Stimulated activated CD4-positive, alpha-beta T cell treated with anti-CD3 and anti-CD28 coated beads, Interleukin-2, amount 100 ng/mL, for 24 hours (primary cell): ENCODE measurements around the gene NUTF2.
A peak's percentile ranks its signal among the peaks of the same experiment; 100 is the strongest.
"Not testable (repeated sequence)": the region's sequence is repeated elsewhere in the genome, so short reads cannot be mapped to it uniquely, and the experiment has no call there.

Source experiments
- DNase-seq, 2 donors: peaks; one replicate each; pipeline ENCODE4 v3.0.0-alpha.2; 2020

NUTF2 gene

DNA sequence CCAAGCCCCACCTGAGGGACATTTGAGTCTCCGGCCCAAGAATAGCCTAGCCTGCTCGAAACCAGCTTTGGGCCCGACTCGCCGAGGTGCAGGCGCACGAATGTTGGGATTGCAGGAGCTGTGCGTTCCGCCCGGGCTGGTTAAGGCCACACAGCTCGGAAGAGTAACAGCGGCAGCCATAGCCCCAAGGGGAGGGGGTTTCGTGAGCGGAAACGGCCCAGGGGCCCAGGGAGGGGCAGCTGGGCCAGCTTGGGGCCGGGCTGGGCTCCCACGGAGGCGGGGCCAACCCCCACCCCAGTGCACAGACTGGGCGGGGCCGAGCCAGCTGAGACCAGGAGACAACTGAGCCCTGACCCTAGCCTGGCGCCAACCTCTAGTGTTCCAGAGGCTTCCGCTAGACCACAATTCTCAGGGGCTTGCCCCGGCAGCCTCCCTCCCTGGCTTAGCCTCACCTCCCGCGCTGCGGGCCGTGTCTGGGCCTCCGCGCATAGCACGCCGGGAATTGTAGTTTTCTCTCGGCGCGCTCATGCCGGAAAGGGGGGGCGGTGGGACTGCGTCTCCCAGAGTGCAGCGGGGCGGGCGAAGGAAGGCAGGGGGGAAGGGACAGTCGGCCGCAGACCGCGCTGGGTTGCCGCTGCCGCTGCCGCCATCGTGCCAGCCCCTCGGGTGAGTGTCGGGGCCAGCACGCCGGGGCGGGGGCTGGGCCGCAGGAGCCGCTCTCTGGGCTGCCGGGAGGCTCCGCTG lies at the start of gene NUTF2:
Gene NUTF2 (plus strand): TSS at position 614 of the 744 bp plus-strand sequence. CDS start 18,198 bp downstream, outside the sequence.
- peak; percentile 95 to 96 for DNase-seq

- DNase-seq, result no peak
These were observed 46.3 kb upstream of the NUTF2 start for GRCh38 chr16:67800338-67800926.

- DNase-seq, result no peak
These were observed 45.5 kb upstream of the NUTF2 start for GRCh38 chr16:67801241-67801640.

DNA sequence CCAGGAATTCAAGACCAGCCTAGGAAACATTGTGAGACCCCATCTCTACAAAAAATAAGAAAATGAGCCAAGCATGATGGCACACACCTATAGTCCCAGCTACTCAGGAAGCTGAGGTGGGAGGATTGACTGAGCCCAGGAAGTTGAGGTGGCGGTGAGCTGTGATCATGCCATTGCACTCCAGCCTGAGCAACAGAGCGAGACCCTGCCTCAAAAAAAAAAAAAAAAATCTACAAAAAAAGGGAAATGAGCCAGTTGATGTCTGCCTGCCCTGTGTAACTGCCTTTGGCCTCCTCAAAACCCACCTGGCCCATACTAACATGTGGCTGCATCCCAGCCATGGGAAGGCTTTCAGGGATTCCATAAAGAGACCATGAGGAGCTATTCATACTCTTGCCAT lies 44.9 kb upstream of the NUTF2 start:
- peak in 1 of 2 donors; percentile 24 for DNase-seq

DNA sequence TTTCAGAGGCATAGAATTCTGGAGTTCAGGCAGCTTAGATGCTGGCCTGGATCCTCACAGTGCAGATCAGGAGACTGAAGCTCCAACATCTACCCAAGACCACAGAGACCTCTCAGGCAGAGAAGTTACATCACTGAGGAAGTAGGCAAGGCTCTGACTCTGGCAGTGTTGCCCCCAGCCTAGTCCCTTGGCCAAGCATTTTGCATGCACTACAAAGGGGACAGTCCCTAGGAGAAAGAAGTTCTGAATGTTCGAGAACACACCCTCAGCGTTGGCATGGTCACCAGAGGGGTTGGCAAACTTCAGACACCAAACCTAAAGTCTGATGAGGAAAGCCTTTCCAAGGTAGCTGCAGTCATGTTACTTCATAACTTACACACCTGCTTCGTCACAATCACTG lies 42.8 kb upstream of the NUTF2 start:
- no peak for DNase-seq

DNA sequence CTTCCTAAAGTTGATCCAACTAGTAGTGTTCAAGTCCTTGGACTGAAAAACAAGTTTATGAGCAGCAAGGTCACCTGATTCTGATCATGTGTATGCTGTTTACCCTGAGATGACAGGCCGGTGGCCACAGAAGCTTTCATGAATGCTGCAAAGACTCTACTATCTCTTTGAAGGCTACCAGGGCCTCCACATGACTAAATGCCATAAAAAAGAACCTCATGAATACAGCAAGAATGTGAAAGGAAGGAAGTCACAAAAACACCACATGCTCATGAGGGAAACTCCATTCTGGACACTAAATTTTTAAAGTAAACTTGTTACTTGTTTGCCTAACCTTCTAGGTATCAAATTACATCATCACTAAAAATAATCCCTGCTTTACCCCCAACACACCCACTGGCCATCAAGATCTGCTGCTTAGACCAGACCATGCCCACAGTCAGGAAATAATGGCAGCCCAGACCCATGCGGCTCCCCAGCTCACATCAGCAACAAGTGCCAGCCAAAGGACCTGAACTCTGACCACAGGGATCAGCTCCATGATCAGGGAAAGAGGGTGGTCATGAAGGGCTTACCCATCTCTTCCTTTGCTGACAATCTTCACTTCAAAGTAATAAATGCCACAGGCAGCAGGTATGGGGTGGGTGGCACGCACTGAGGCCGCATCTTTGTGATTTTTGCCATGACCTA lies 41.7 kb upstream of the NUTF2 start:
- no peak for DNase-seq

DNA sequence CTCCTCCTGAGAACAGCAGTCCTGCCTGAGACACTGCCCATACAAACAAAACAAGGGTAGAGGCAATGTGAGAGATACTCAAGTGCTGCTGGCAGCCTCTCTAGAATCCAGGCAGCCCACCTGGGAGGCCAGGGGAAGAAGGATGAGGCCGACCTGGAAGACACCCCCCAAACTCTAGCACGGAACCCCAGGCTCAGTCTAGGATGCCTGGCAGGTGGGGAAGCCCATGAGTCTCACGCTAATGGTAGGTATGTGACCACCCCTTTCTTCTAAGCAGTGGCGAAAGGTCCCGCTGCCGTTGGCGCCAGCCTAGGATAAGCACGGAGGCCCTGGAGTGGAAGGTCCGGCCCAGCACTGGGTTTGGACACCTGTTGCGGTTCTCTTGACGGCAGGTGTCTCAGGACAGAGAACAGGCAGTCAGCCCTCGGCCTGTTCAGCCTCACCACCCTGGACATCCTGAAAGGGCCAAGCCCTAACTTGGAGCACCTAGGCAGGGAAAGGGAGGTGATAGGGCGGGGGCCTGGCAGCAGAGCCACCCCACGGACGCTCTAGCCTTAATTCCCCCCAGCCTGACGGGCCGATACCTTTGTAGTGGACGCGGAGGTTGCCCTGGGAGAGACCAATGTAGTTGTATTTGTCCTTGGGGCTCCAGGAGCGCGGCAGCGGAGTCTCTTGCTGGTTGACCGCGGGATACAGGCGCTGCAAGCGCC lies 40.9 kb upstream of the NUTF2 start:
- DNase-seq, result peak in 1 of 2 donors; percentile 26

- DNase-seq, result peak; percentile 95
These were observed 40.1 kb upstream of the NUTF2 start, which contains the start of the genes RANBP10 and TSNAXIP1 for GRCh38 chr16:67806428-67807147. RANBP10 (minus strand) TSS chr16:67806560; CDS start chr16:67806536, 24 bp downstream. TSNAXIP1 (plus strand) TSS chr16:67806889; CDS start chr16:67807150, 261 bp downstream.

DNA sequence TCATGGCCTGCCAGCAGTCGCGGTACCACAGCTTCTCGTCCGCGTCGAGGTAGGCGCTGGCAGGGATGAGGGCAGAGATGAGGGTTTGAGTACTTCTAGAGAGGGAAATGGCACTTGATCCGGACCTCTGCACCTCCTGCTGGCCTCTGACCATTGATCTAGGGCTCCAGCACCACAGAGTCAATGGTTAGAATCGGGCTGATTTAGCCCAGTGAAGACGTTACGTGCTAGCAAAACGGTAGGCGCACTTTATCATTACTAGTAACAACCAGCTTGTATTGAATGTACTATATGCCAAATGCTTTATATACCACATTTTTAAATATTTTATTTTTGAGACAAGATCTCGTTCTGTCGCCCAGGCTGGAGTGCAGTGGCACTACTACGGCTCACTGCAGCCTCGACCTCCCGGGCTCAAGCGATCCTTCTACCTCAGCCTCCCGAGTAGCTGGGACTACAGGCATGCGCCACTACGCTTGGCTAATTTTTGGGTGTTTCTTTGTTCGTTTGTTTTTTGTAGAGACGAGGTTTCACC lies 39.5 kb upstream of the NUTF2 start:
- DNase-seq, result no peak

GRCh38 chr16:67811899-67812298 lies 34.8 kb upstream of the NUTF2 start:
- DNase-seq, result no peak

DNA sequence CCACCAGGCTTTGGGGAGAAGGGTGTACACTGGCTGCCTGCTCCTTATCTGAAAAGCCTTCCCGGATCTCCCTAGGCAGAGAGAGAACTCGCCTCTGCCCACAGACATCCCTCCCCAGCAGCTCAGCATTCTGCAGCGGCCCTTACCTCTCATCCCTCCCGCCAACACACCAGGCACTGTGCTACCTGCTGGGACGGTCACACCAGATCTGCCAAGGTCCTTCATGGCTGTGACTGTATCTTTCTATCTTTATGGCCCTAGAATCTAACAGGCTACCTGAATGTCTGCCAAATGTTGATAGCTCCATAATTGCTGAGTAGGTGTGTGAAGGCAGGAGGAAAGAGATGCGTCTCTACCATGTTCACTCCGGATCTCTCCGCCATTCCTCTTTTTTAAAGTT lies 32.2 kb upstream of the NUTF2 start:
- DNase-seq, result no peak

- no peak for DNase-seq
These were observed 26.0 kb upstream of the NUTF2 start for GRCh38 chr16:67820608-67821259.

DNA sequence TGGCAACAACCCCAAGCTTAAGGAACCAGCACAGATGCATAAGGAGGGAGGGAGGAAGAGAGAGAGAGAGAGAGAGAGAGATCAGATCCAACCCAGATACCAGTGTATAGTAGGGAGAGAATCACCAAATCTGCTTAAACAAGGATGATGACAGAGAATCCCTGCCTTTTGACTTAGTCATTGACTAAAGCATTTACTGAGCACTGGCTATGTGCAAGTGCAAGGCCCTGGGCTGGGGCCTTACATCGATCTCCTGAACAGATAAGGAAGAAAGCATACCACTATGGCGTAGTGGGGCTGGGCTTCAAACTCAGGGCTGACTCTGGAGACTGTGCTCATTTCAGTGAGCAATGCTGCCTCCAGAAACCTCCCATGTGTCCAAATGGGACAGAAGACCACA lies 24.2 kb upstream of the NUTF2 start:
- no peak for DNase-seq

DNA sequence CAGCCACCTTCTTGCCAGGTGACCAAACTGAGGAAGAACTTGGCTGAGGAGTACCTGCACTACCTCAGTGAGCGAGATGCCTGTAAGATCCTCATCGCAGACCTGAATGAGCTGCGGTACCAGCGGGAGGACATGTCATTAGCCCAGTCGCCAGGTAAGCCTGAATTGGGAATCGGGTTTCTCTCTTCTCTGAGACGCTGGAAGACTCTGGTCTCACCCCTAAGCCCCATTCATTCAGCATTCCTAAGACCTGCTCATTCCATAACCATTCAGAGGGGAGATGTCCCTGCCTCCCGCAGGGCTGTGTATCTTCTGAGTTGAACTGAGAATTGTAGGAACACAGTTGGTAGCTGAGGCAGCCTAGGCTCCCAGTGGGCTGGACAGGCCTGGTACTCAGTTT lies 21.6 kb upstream of the NUTF2 start:
- no peak for DNase-seq

- DNase-seq, result no peak
These were observed 20.8 kb upstream of the NUTF2 start for GRCh38 chr16:67825906-67826305.

GRCh38 chr16:67828651-67829050 lies 18.1 kb upstream of the NUTF2 start:
- DNase-seq, result no peak

DNA sequence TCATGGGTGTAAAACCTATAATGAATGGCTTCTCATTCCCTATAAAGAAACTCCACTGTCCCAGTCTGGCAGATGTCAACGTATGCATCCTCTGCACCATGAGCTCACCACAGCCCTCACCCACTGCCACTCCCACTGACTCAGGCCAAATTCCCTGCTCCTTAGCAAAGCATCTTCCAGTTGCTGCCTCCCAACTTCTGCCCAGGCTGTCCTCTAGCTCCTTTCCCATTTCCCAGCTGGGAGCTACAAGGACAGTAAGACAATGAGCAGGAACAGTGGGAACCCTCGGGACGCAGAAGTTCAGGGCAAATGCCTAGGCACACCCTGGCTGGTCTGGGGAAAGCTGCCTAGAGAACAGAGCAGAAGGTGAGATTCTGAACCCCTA lies 13.7 kb upstream of the NUTF2 start:
- DNase-seq, result no peak

GRCh38 chr16:67833415-67834241 lies 13.1 kb upstream of the NUTF2 start:
- DNase-seq, result peak; percentile 94

DNA sequence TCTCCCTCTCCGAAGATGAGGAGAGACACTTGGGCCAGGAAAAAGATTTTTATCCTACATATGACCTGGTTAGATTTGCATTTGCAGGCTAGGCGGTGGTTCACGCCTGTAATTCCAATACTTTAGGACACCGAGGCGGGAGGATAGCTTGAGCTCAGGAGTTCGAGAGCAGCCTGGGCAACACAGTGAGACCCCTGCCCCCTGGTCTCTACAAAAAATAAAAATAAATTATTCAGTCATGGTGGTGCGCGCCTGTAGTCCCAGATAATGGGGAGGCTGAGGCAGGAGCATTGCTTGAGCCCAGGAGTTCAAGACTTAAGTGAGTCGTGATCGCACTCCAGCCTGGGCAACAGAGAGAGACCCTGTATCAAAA lies 12.5 kb upstream of the NUTF2 start:
- DNase-seq, result no peak

- DNase-seq, result not testable (repeated sequence)
These were observed 9.5 kb upstream of the NUTF2 start for GRCh38 chr16:67837190-67837589.

DNA sequence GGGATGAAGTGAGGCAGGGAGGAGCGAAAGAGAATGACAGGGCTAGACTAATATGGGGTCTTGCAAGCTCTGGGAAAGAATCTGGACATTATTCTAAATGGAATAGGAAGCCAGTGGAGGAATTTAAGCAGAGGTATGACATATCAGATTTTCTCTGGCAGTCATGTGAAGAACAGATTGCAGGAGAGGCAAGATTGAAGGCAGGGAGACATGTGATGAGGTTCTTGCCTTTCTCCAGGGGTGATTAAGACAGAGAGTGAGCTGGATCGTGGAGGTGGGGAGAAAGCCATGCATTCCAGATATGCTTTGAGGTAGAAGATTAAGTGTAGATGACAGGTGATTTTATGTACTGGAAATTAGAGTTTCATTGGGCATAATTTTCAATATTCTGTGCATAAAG lies 8.9 kb upstream of the NUTF2 start:
- DNase-seq, result no peak
